PFSK-1 (cell line): ENCODE measurements around the gene XYLT1.

Experiments
- FOXP2 ChIP-seq: optimal IDR thresholded peaks from 2 replicates; pipeline ENCODE3; 2011; ENCODE audit warnings: borderline replicate concordance, control low read depth, inconsistent platforms; ENCODE audit not compliant: insufficient read depth; ENCODE audit errors: extremely low read length, extremely low read depth
- POLR2AphosphoS5 ChIP-seq: IDR thresholded peaks from 2 replicates; pipeline ENCODE4 v1.6.1; 2012; ENCODE audit warnings: low read depth, mild to moderate bottlenecking, control low read depth, low read length, moderate library complexity
- REST ChIP-seq, 2 experiments: IDR thresholded peaks; 2 replicates each; pipeline versions ENCODE4 v1.6.1 to v1.8.0; 2011 to 2012; ENCODE audit warnings: low read depth in 2 of 2, low read length in 2 of 2, control low read depth in 1 of 2, inconsistent platforms in 1 of 2, mild to moderate bottlenecking in 1 of 2, moderate library complexity in 1 of 2; ENCODE audit not compliant: insufficient read depth in 1 of 2
- SIN3A ChIP-seq: IDR thresholded peaks from 2 replicates; pipeline ENCODE4 v1.6.1; 2012; ENCODE audit warnings: mild to moderate bottlenecking, low read length, moderate library complexity, borderline replicate concordance; ENCODE audit not compliant: insufficient read depth
- TAF1 ChIP-seq: IDR thresholded peaks from 2 replicates; pipeline ENCODE4 v1.6.1; 2012; ENCODE audit warnings: low read length, control low read depth, borderline replicate concordance; ENCODE audit not compliant: insufficient read depth

XYLT1 gene

GRCh38 chr16:17447101-17447569, 23.6 kb downstream of the XYLT1 start:
- TF ChIP-seq TAF1 (no peak), REST (IDR thresholded peaks at IDR 0.05; ENCODE audit: insufficient read depth in 1 of 2, low read depth in 2 of 2, low read length in 2 of 2) (no peak), SIN3A (no peak), POLR2AphosphoS5 (no peak), FOXP2 (no peak)

- TF ChIP-seq POLR2AphosphoS5 (no peak), REST (IDR thresholded peaks at IDR 0.05; ENCODE audit: insufficient read depth in 1 of 2, low read depth in 2 of 2, low read length in 2 of 2) (no peak), FOXP2 (no peak), SIN3A (no peak), TAF1 (no peak)
Observed at GRCh38 chr16:17446661-17447060, 24.1 kb downstream of the XYLT1 start.

- TF ChIP-seq TAF1: no peak
- TF ChIP-seq REST (IDR thresholded peaks at IDR 0.05; ENCODE audit: insufficient read depth in 1 of 2, low read depth in 2 of 2, low read length in 2 of 2): no peak
Observed at GRCh38 chr16:17445421-17445820, 25.3 kb downstream of the XYLT1 start.

GRCh38 chr16:17444658-17445057, 26.1 kb downstream of the XYLT1 start:
- no peak for TF ChIP-seq POLR2AphosphoS5
- no peak for TF ChIP-seq TAF1
- no peak for TF ChIP-seq FOXP2

GRCh38 chr16:17440131-17440530, 30.6 kb downstream of the XYLT1 start:
- TF ChIP-seq SIN3A: no peak
- no peak for TF ChIP-seq FOXP2
- TF ChIP-seq REST (IDR thresholded peaks at IDR 0.05; ENCODE audit: insufficient read depth in 1 of 2, low read depth in 2 of 2, low read length in 2 of 2): no peak
- TF ChIP-seq POLR2AphosphoS5: no peak
- no peak for TF ChIP-seq TAF1
